Central memory CD8-positive, alpha-beta T cell (primary cell): ENCODE data around the gene GSTP1.
A peak's percentile ranks its signal among the peaks of the same experiment; 100 is the strongest.

Experiments used
- ATAC-seq: fragments of 150-1000 bp; cut with Tn5 transposase; replicated peaks from 2 replicates; pipeline ENCODE4 v1.10.0; 2022; ENCODE audit warnings: mild to moderate bottlenecking, moderate FRiP score, moderate number of reproducible peaks; ENCODE audit not compliant: poor library complexity, severe bottlenecking; ENCODE audit errors: extremely low read depth
- DNase-seq, 2 donors: peaks; one replicate each; pipeline ENCODE4 v3.0.0; 2021; ENCODE audit warnings: low spot score in 2 of 2
- H3K27ac Mint-ChIP-seq: one replicate; pipeline ENCODE4 v1.8.0; 2022; ENCODE audit warnings: low read depth, mild to moderate bottlenecking, moderate library complexity, mixed read lengths
- H3K27me3 Mint-ChIP-seq: one replicate; pipeline ENCODE4 v1.8.0; 2022; ENCODE audit warnings: mixed read lengths
- H3K36me3 Mint-ChIP-seq: one replicate; pipeline ENCODE4 v1.8.0; 2022; ENCODE audit warnings: mild to moderate bottlenecking, moderate library complexity, mixed read lengths; ENCODE audit not compliant: insufficient read depth
- H3K4me1 Mint-ChIP-seq: one replicate; pipeline ENCODE4 v1.8.0; 2022; ENCODE audit warnings: mixed read lengths
- H3K4me3 Mint-ChIP-seq: one replicate; pipeline ENCODE4 v1.8.0; 2022; ENCODE audit warnings: mild to moderate bottlenecking, moderate library complexity, mixed read lengths
- H3K9me3 Mint-ChIP-seq: one replicate; pipeline ENCODE4 v1.8.0; 2022; ENCODE audit warnings: mixed read lengths

Gene GSTP1

GRCh38 chr11:67632175-67632981, 48.8 kb downstream of the GSTP1 start:
- H3K36me3 Mint-ChIP-seq, result peaks cover 3% of the 10 kb centered on the region
- H3K27ac Mint-ChIP-seq, result no peak overlapping the region
- ATAC-seq, result no peak
- H3K27me3 Mint-ChIP-seq, result no peaks in the 10 kb centered on the region
- no peak for DNase-seq
- H3K4me3 Mint-ChIP-seq, result peak overlapping the region; percentile 54
- peaks cover 9% of the 10 kb centered on the region for H3K4me1 Mint-ChIP-seq
- H3K9me3 Mint-ChIP-seq, result no peaks in the 10 kb centered on the region

- H3K9me3 Mint-ChIP-seq, result no peaks in the 10 kb centered on the region
- H3K4me3 Mint-ChIP-seq, result no peak overlapping the region
- peaks cover 8% of the 10 kb centered on the region for H3K4me1 Mint-ChIP-seq
- H3K36me3 Mint-ChIP-seq, result peaks cover 3% of the 10 kb centered on the region
- no peak for DNase-seq
- ATAC-seq, result no peak
- H3K27me3 Mint-ChIP-seq, result no peaks in the 10 kb centered on the region
- H3K27ac Mint-ChIP-seq, result no peak overlapping the region
Observed at GRCh38 chr11:67632982-67633755, 49.6 kb downstream of the GSTP1 start.

DNA sequence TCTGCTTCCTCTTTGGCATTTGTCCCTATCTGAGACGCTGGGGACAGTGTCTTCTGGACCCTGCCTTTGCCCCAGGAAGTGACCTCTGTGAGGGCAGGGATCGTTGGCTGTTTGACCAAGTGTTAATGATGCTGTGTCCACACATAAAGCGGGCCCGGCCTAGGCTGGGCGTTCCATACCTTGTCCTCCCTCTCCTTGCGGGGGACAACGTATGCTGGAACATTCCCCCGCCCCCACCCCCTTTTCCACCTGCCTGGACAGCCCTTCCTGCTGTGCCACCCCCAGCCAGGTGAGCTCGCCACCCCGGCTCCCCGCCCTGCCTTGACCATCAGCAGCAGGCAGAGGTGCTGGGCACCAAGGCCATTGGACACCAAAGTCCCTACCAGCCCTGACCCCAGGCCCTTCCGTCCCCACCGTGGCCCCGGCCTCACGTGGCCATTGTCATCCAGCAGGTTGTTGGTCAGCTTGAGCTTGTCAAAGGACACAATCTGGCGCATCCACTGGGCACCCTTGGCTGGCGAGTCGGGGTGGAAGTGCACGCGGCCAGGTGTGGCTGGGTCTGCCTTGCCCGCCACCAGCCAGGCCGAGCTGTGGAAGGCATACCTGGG, 50.2 kb downstream of the GSTP1 start:
- H3K27ac Mint-ChIP-seq, result no peak overlapping the region
- H3K36me3 Mint-ChIP-seq, result peaks cover 3% of the 10 kb centered on the region
- H3K9me3 Mint-ChIP-seq, result no peaks in the 10 kb centered on the region
- ATAC-seq, result no peak
- H3K4me1 Mint-ChIP-seq, result peaks cover 8% of the 10 kb centered on the region
- H3K27me3 Mint-ChIP-seq, result no peaks in the 10 kb centered on the region
- H3K4me3 Mint-ChIP-seq, result no peak overlapping the region
- no peak for DNase-seq

DNA sequence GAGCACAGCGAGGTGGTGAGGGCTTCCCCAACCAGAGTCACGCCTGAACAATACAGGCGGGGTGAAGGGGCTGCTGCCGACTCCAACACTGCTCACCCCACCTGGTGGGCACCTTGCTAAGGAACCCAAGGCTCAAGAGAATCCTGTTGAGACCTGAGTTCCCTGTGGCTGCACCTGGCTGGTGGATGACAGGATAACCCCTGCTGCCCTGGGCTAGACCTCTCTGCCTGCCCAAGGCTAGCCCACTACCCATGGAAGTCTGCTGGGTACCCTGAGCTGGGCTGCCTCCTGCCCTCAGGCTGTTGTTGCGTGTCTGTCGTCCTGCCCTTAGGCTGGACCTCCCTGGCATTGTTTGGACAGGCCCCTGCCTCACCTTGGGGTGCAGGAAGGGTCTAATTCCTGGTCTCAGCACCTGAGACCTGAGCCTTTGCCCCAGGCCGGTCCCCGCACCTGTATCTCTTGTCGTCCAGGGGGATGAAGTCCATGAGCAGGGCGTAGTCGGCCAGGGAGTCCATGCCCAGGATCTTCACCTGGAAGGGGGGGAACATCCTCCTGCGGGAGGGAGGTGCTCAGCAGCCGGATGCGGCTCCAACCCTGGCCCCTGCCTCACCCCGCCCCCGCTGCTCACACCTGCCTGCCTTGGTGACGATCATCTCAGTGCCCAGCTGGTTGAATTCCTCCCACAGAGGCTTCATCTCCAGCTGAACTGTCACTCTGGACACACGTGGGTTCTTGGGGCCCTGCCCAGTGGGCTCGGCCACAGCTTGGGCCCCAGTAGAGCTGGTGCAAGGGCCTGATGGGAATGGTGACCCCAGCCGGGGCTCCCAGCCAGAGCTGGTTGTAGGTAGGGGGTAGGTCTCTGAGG, 51.0 kb downstream of the GSTP1 start:
- H3K9me3 Mint-ChIP-seq, result no peaks in the 10 kb centered on the region
- DNase-seq, result no peak
- H3K36me3 Mint-ChIP-seq, result peaks cover 3% of the 10 kb centered on the region
- no peak overlapping the region for H3K27ac Mint-ChIP-seq
- ATAC-seq, result no peak
- H3K4me3 Mint-ChIP-seq, result no peak overlapping the region
- H3K27me3 Mint-ChIP-seq, result no peaks in the 10 kb centered on the region
- H3K4me1 Mint-ChIP-seq, result peaks cover 8% of the 10 kb centered on the region

- Mint-ChIP-seq H3K27ac (no peak overlapping the region), H3K4me3 (no peak overlapping the region), H3K4me1 (peaks cover 8% of the 10 kb centered on the region), H3K36me3 (peaks cover 5% of the 10 kb centered on the region), H3K9me3 (no peaks in the 10 kb centered on the region), H3K27me3 (no peaks in the 10 kb centered on the region)
- DNase-seq, result no peak
- ATAC-seq, result no peak
Observed at GRCh38 chr11:67635231-67635521, 51.6 kb downstream of the GSTP1 start.
